SK-N-SH (cell line): Measurements from ENCODE around the gene CADM1. TPM values are rescaled to one million over a fixed set of nuclear protein-coding genes. Genes with fewer than 3 reads are reported as not detected.

Source experiments
- CTCF ChIA-PET: fragments of 300-600, 350-600 bp; formaldehyde crosslinking; extraction: SDS; loops from one replicate; lab custom pipeline; 2021; lab: Yijun Ruan, JAX
- POLR2A ChIA-PET: fragments of 350-600 bp; sonication (Branson Sonifier 250); formaldehyde crosslinking; extraction: SDS; loops from one replicate; lab custom pipeline; 2020; ENCODE audit warnings: antibody characterized with exemption, inconsistent platforms; lab: Yijun Ruan, JAX
- DNase-seq: peaks from one replicate; pipeline ENCODE4 v3.0.0; 2012
- H2AFZ ChIP-seq: fragments of 200-600 bp; sonication (generic); 2 replicates; pipeline ENCODE4 v1.8.1; 2016; ENCODE audit warnings: antibody characterized with exemption, mild to moderate bottlenecking, low read depth
- H3F3A ChIP-seq: fragments of 200-600 bp; sonication (generic); replicated peaks from 2 replicates; pipeline ENCODE3; 2016; ENCODE audit warnings: antibody characterized with exemption, mild to moderate bottlenecking; ENCODE audit not compliant: insufficient read depth
- H3K27ac ChIP-seq, 2 experiments: fragments of 200-500 bp in 1 of 2; fragments of 200-600 bp in 1 of 2; sonication (Bioruptor generic) in 1 of 2; sonication (generic), shearing (Covaris generic) in 1 of 2; 2 replicates each; pipeline versions ENCODE4 v1.5.1 to v1.6.1; 2014 to 2016; ENCODE audit warnings: low read depth in 2 of 2, inconsistent platforms in 1 of 2, low read length in 1 of 2, mild to moderate bottlenecking in 1 of 2, mixed read lengths in 1 of 2
- H3K27me3 ChIP-seq: fragments of 200-600 bp; sonication (generic), shearing (Covaris generic); 2 replicates; pipeline ENCODE4 v1.6.1; 2016; ENCODE audit warnings: mixed run types; ENCODE audit not compliant: insufficient read depth
- H3K36me3 ChIP-seq, 2 experiments: fragments of 200-500 bp in 1 of 2; fragments of 200-600 bp in 1 of 2; sonication (Bioruptor generic) in 1 of 2; sonication (generic) in 1 of 2; replicated peaks in 1 of 2; 2 replicates each; pipeline versions ENCODE3 to v1.5.1; 2014 to 2016; ENCODE audit warnings: low read length in 1 of 2, mild to moderate bottlenecking in 1 of 2; ENCODE audit not compliant: insufficient read depth in 2 of 2, control insufficient read depth in 1 of 2
- H3K4me1 ChIP-seq, 2 experiments: fragments of 200-500 bp in 1 of 2; fragments of 200-600 bp in 1 of 2; sonication (Bioruptor generic) in 1 of 2; sonication (generic), shearing (Covaris generic) in 1 of 2; 2 replicates each; pipeline versions ENCODE4 v1.5.1 to v1.6.1; 2014 to 2016; ENCODE audit warnings: low read depth in 1 of 2, low read length in 1 of 2, mixed run types in 1 of 2; ENCODE audit not compliant: insufficient read depth in 2 of 2, control insufficient read depth in 1 of 2
- H3K4me2 ChIP-seq: fragments of 200-600 bp; sonication (generic), shearing (Covaris generic); 2 replicates; pipeline ENCODE4 v1.6.1; 2017; ENCODE audit warnings: mixed run types
- H3K4me3 ChIP-seq, 2 experiments: fragments of 200-500 bp in 1 of 2; fragments of 200-600 bp in 1 of 2; sonication (Bioruptor generic) in 1 of 2; sonication (generic), shearing (Covaris generic) in 1 of 2; 2 replicates each; pipeline versions ENCODE4 v1.5.1 to v1.8.1; 2014 to 2016; ENCODE audit warnings: low read depth in 2 of 2, inconsistent platforms in 1 of 2, low read length in 1 of 2, mild to moderate bottlenecking in 1 of 2, mixed read lengths in 1 of 2, moderate library complexity in 1 of 2
- H3K79me2 ChIP-seq: fragments of 200-600 bp; sonication (generic); 2 replicates; pipeline ENCODE4 v1.8.1; 2017; ENCODE audit warnings: mild to moderate bottlenecking; ENCODE audit not compliant: insufficient read depth
- H3K9ac ChIP-seq: fragments of 200-600 bp; sonication (generic); 2 replicates; pipeline ENCODE4 v1.6.1; 2017; ENCODE audit warnings: mixed run types
- H3K9me2 ChIP-seq: fragments of 200-600 bp; sonication (generic); 2 replicates; pipeline ENCODE4 v1.6.1; 2017; ENCODE audit warnings: mixed run types
- H3K9me3 ChIP-seq: fragments of 200-600 bp; sonication (generic); 2 replicates; pipeline ENCODE4 v1.6.1; 2017; ENCODE audit warnings: mixed run types, mild to moderate bottlenecking, moderate library complexity
- H4K20me1 ChIP-seq: fragments of 200-600 bp; sonication (generic); 2 replicates; pipeline ENCODE4 v1.6.1; 2017; ENCODE audit warnings: mild to moderate bottlenecking, mixed run types; ENCODE audit not compliant: insufficient read depth
- CTCF ChIP-seq: fragments of 200-600 bp; sonication (generic); IDR thresholded peaks from 2 replicates; pipeline ENCODE4 v1.6.1; 2017; ENCODE audit warnings: antibody characterized with exemption, mild to moderate bottlenecking, moderate library complexity
- FOSL2 ChIP-seq: IDR thresholded peaks from 2 replicates; pipeline ENCODE4 v1.4.0; 2012; ENCODE audit warnings: low read depth, mild to moderate bottlenecking, moderate library complexity, borderline replicate concordance
- FOXJ3 ChIP-seq: sonication (generic); formaldehyde crosslinking; IDR thresholded peaks from 2 replicates; pipeline ENCODE4 v1.5.1; 2020; ENCODE audit warnings: mild to moderate bottlenecking, missing genetic modification reagents
- GATA2 ChIP-seq: sonication (generic); formaldehyde crosslinking; IDR thresholded peaks from 2 replicates; pipeline ENCODE4 v1.5.0; 2020; ENCODE audit warnings: mild to moderate bottlenecking, missing genetic modification reagents
- IRF3 ChIP-seq: fragments of 150-350 bp; IDR thresholded peaks from 2 replicates; pipeline ENCODE4 v1.6.1; 2016; ENCODE audit warnings: mild to moderate bottlenecking, low read depth, low read length
- MEF2A ChIP-seq: IDR thresholded peaks from 2 replicates; pipeline ENCODE4 v1.4.0; 2012; ENCODE audit warnings: low read depth, borderline replicate concordance
- NRF1 ChIP-seq: IDR thresholded peaks from 2 replicates; pipeline ENCODE4 v1.6.1; 2012; ENCODE audit warnings: low read depth, mild to moderate bottlenecking, low read length
- RFX5 ChIP-seq: IDR thresholded peaks from 2 replicates; pipeline ENCODE4 v1.6.1; 2012; ENCODE audit warnings: mild to moderate bottlenecking, improper control_type of control experiment, low read length
- SIN3A ChIP-seq: IDR thresholded peaks from 2 replicates; pipeline ENCODE4 v1.6.1; 2012; ENCODE audit warnings: low read depth, mild to moderate bottlenecking, low read length, moderate library complexity, borderline replicate concordance
- SMC3 ChIP-seq: IDR thresholded peaks from 2 replicates; pipeline ENCODE4 v1.6.1; 2012; ENCODE audit warnings: low read depth, low read length, improper control_type of control experiment
- TAF1 ChIP-seq: IDR thresholded peaks from 2 replicates; pipeline ENCODE4 v1.6.1; 2012; ENCODE audit warnings: low read depth, mild to moderate bottlenecking, low read length, moderate library complexity, borderline replicate concordance
- USF2 ChIP-seq: fragments of 150-350 bp; IDR thresholded peaks from 2 replicates; pipeline ENCODE4 v1.6.1; 2017; ENCODE audit warnings: antibody characterized with exemption, low read length, low read depth, borderline replicate concordance
- ZBTB33 ChIP-seq: IDR thresholded peaks from 2 replicates; pipeline ENCODE4 v1.4.0; 2012; ENCODE audit warnings: low read depth, borderline replicate concordance
- WGBS: methylation state at CpG from one replicate; pipeline ENCODE4 v1.1.6; 2017; ENCODE audit warnings: low lambda C conversion rate; 5-methylcytosine and 5-hydroxymethylcytosine counted together
- polyA plus RNA-seq, 3 experiments: library from polyadenylated mRNA; depleted of rRNA; stranded (reverse); fragments of >200 nt; gene quantifications; 2 replicates each; pipeline ENCODE4 v1.2.3, GENCODE V29; 2012

CADM1 gene
- polyA plus RNA-seq, 1 of the 3 experiments (the other 2 are of a cell fraction), result 7.9 TPM

GRCh38 chr11:115454525-115454924 lies 49.7 kb downstream of the CADM1 start:
- Histone ChIP-seq H3K4me1 (no peaks in the 10 kb centered on the region; a peak in 2 of 4 replicates), H3K9me2 (no peaks in the 10 kb centered on the region), H3K36me3 (no peaks in the 10 kb centered on the region), H3K4me3 (no peak overlapping the region), H3F3A (no peaks in the 10 kb centered on the region), H3K9ac (no peak overlapping the region), H3K27ac (no peak overlapping the region), H2AFZ (no peak overlapping the region), H3K79me2 (no peaks in the 10 kb centered on the region), H3K27me3 (no peaks in the 10 kb centered on the region), H3K4me2 (no peak overlapping the region), H3K9me3 (no peaks in the 10 kb centered on the region), H4K20me1 (no peaks in the 10 kb centered on the region)
- CTCF ChIA-PET, result no interaction called here
- POLR2A ChIA-PET, result no interaction called here
- no peak for DNase-seq
- WGBS, result 86% methylated on average over 1 of the region's 1 CpG
- no peak for TF ChIP-seq ZBTB33
- no peak for TF ChIP-seq SMC3
- TF ChIP-seq FOXJ3 (CRISPR knock-in tag), result no peak
- TF ChIP-seq CTCF, result no peak
- TF ChIP-seq TAF1, result no peak
- no peak for TF ChIP-seq IRF3
- no peak for TF ChIP-seq NRF1
- no peak for TF ChIP-seq FOSL2
- no peak for TF ChIP-seq GATA2 (CRISPR knock-in tag)
- TF ChIP-seq USF2, result no peak
- no peak for TF ChIP-seq SIN3A
- no peak for TF ChIP-seq RFX5
- no peak for TF ChIP-seq MEF2A
